DOHH2 (cell line): Measurements from ENCODE around the gene LBHD1.

ENCODE experiments used
- CTCF ChIP-seq: fragments of 200-600 bp; sonication (generic); IDR thresholded peaks from one replicate; pipeline ENCODE4 v1.5.1; 2014; ENCODE audit warnings: antibody characterized with exemption, mild to moderate bottlenecking, low read depth, low read length; ENCODE audit not compliant: poor library complexity, severe bottlenecking
- EZH2phosphoT487 ChIP-seq: fragments of 200-600 bp; sonication (generic); IDR thresholded peaks from 2 replicates; pipeline ENCODE4 v1.6.1; 2017; ENCODE audit warnings: borderline replicate concordance, mild to moderate bottlenecking, antibody characterized with exemption, low read length, moderate library complexity, mixed read lengths

DNA sequence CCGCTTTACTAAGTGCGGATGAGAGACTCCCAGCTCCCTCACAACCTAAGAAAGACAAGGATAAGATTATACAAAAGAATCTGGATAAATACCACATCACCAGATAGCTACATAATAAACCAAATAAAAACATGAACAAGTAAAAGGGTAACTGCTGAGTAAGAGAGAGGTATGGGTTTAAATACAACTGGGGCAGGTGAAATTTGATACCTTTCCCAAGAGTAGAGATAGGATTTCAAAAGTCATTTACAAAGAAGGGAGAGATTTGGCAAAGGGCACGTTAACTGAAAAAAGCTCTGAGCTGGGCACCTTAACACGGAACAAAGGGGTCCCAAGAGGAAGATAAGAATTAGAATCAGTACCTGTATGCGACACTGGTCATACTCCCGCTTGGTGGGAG is 5.1 kb upstream of the LBHD1 start:
- TF ChIP-seq CTCF (no peak), EZH2phosphoT487 (no peak)
